ENCODE measurements around the gene NEU4. TPM values are rescaled to one million over a fixed set of nuclear protein-coding genes. Genes with fewer than 3 reads are reported as not detected.
A peak's percentile ranks its signal among the peaks of the same experiment; 100 is the strongest.

The NEU4 gene
- total and polyA plus RNA-seq, 9 of the 15 experiments (the other 6 are each of a cell fraction or from before 2014, with no cell fraction given) = 0.01 to 0.40 TPM; not detected in 7

GRCh38 chr2:241865957-241866789, 57.2 kb downstream of the NEU4 start (continued):
- no peak for TF ChIP-seq CAMTA2 (CRISPR knock-in tag; conservative IDR thresholded peaks at IDR 0.05)
- peak in 1 of 2 experiments; percentile 21; a peak in 1 of 4 replicates for TF ChIP-seq TEAD1 (CRISPR knock-in tag; IDR thresholded peaks at IDR 0.05)
- TF ChIP-seq PKNOX1 (IDR thresholded peaks at IDR 0.05) = peak; percentile 56
- 0 out of 2 replicates have a peak, but pooled peaks have one; percentile 26 for TF ChIP-seq SP1 (CRISPR knock-in tag; IDR thresholded peaks at IDR 0.05)
- 0 out of 2 replicates have a peak, but pooled peaks have one; percentile 41 for TF ChIP-seq ELF4 (CRISPR knock-in tag; IDR thresholded peaks at IDR 0.05)
- peak; percentile 72 to 73; a peak in 3 of 4 replicates for TF ChIP-seq KDM1A (IDR thresholded peaks at IDR 0.05)
- TF ChIP-seq SMARCB1 (IDR thresholded peaks at IDR 0.05; ENCODE audit: insufficient read length, low read depth) = no peak
- TF ChIP-seq CTCF (IDR thresholded peaks at IDR 0.05 in 2 of 3, conservative IDR thresholded peaks at IDR 0.05 in 1 of 3; ENCODE audit: insufficient read depth in 2 of 3, low read depth in 1 of 3, low read length in 3 of 3) = peak in 2 of 3 experiments; percentile 11 to 21; a peak in 1 of 6 replicates
- no peak for TF ChIP-seq ZNF445 (CRISPR knock-in tag; IDR thresholded peaks at IDR 0.05; ENCODE audit: low read depth)
- no peak for TF ChIP-seq TCF7L2 (IDR thresholded peaks at IDR 0.05; ENCODE audit: low read depth, low read length)
- peak; percentile 46; the same call in 1 of the 2 replicates for TF ChIP-seq TFAP4 (CRISPR knock-in tag; IDR thresholded peaks at IDR 0.05; ENCODE audit: borderline replicate concordance)
- peak; percentile 78; the same call in 1 of the 2 replicates for TF ChIP-seq ZBTB33 (CRISPR knock-in tag; IDR thresholded peaks at IDR 0.05)
- TF ChIP-seq ATF3 (IDR thresholded peaks at IDR 0.05) = no peak
- TF ChIP-seq ATF3 (CRISPR knock-in tag; conservative IDR thresholded peaks at IDR 0.05) = no peak
- TF ChIP-seq PREB (CRISPR knock-in tag; IDR thresholded peaks at IDR 0.05) = no peak
- peak; percentile 65 for TF ChIP-seq PHF20 (IDR thresholded peaks at IDR 0.05; ENCODE audit: partially characterized antibody)
- no peak for TF ChIP-seq SMARCE1 (IDR thresholded peaks at IDR 0.05)
- no peak for TF ChIP-seq TAF1 (IDR thresholded peaks at IDR 0.05; ENCODE audit: control insufficient read depth, extremely low read depth, insufficient read depth, low read length, severe bottlenecking)

Measured in K562 (cell line).